Activated naive CD4-positive, alpha-beta T cell treated with anti-CD3 and anti-CD28 coated beads, Interleukin-2, amount 50 U/mL, for 16 hours (primary cell): ENCODE data around the gene UFC1.
"Not testable (repeated sequence)": the region's sequence is repeated elsewhere in the genome, so short reads cannot be mapped to it uniquely, and the experiment has no call there.

Experiments used
- DNase-seq: peaks from one replicate; pipeline ENCODE4 v3.0.0-alpha.2; 2020

The UFC1 gene

GRCh38 chr1:161153682-161154337, at the start of gene UFC1:
Gene UFC1, plus strand, starts transcription at chr1:161153978. Its CDS starts 20 bp downstream, at chr1:161153998.
- peak; percentile 79 for DNase-seq

DNA sequence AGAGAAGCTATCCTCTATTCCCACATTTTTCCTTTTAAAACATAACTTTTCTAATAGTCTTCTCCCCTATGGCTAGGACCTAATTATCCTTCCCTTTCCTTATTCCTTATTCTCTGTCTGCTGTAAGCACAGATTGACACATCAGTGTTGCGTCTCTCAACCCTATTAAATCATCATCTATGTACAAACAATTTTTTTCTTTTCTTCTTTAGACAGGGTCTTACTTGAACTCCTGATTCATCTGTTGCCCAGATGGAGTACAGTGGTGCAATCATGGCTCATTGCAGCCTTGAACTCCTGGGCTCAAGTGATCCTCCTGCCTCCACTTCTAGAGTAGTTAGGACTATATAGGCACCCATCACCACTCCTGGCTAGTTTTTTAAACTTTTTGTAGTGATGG, 47.3 kb upstream of the UFC1 start:
- no peak for DNase-seq

GRCh38 chr1:161111117-161111516, 42.7 kb upstream of the UFC1 start:
- DNase-seq, result no peak

DNA sequence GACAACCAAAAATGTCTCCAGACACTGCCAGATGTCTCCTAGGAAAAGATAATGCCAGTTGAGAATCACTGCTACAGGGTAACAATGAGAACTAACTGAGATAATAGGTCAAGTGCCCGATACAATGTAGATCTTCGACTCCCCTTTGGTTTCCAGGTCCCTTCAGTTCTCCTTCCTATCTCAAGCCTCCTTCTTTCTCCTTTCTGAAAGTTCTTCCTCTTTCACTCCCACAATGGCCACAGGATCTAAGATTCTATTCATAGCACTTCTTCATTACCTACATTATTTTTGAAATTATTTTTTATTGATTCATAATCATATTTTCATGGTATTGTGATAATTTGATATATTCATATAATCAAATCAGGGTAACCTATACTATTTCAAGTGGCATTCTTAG, 42.3 kb upstream of the UFC1 start:
- DNase-seq, result no peak

- no peak for DNase-seq
These were observed 39.9 kb upstream of the UFC1 start for GRCh38 chr1:161113915-161114314.

GRCh38 chr1:161114556-161114955, 39.2 kb upstream of the UFC1 start:
- DNase-seq, result no peak

GRCh38 chr1:161115132-161115711, 38.6 kb upstream of the UFC1 start:
- DNase-seq, result peak; percentile 32

- DNase-seq, result not testable (repeated sequence)
These were observed 37.8 kb upstream of the UFC1 start for GRCh38 chr1:161115961-161116360.

GRCh38 chr1:161117759-161118581, 35.8 kb upstream of the UFC1 start, which contains the start of the genes NIT1 and PFDN2:
Gene NIT1, plus strand, starts transcription at chr1:161118105. Its CDS starts 72 bp downstream, at chr1:161118177.
Gene PFDN2, minus strand, starts transcription at chr1:161118037. Its CDS starts 11 bp downstream, at chr1:161118026.
- DNase-seq, result peak; percentile 89

DNA sequence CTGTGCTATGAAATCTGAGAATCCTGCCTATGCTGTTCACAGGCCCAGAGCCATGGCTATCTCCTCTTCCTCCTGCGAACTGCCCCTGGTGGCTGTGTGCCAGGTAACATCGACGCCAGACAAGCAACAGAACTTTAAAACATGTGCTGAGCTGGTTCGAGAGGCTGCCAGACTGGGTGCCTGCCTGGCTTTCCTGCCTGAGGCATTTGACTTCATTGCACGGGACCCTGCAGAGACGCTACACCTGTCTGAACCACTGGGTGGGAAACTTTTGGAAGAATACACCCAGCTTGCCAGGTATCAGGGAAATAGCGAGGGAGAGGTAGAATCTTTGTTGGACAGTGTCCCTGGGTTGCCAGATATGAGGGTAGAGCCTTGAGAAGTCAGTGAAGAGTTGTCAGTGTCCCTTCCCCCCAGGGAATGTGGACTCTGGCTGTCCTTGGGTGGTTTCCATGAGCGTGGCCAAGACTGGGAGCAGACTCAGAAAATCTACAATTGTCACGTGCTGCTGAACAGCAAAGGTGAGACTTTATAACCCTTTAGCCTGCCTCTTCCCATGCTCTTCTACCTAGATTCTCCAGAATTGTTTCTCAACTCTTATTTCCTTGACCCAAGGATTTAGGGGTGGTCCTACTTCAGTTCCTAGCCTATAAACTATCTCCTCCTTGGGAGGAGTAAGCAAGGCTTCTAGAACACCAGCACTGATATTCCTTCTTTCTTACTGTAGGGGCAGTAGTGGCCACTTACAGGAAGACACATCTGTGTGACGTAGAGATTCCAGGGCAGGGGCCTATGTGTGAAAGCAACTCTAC, 34.5 kb upstream of the UFC1 start:
- DNase-seq, result peak; percentile 79

DNA sequence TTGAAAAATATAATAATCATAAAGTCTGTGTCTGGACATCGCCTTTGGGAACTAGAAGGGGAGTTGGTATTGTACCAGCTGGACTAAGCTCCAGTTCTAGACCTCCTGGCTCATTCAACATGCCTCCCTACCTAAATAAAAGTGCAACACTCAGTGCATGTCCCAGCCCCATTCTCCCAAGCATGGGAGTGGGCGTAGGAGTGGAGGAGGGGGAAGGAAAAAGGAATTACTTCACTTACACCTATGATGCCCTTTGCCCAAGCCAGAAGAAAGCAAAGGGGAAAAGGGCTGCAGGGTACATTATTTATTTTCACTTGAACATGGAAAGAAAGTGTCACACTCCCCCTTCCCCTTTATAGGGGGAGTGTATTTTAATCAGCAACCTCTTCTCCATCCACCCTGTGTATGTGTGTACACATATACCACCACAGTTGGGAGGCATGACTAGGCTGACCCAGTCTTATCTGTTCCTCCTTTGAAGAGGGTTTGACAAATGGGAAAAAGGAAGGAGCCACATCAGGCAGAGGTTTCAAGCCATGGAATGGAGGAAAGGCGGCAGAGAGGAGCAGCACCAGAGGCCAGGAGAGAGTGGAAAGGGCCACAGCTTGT, 32.6 kb upstream of the UFC1 start:
- DNase-seq, result no peak

GRCh38 chr1:161121834-161122233, 31.9 kb upstream of the UFC1 start:
- DNase-seq, result no peak

GRCh38 chr1:161122967-161123366, 30.8 kb upstream of the UFC1 start:
- no peak for DNase-seq

GRCh38 chr1:161127649-161128048, 26.1 kb upstream of the UFC1 start:
- DNase-seq, result no peak

DNA sequence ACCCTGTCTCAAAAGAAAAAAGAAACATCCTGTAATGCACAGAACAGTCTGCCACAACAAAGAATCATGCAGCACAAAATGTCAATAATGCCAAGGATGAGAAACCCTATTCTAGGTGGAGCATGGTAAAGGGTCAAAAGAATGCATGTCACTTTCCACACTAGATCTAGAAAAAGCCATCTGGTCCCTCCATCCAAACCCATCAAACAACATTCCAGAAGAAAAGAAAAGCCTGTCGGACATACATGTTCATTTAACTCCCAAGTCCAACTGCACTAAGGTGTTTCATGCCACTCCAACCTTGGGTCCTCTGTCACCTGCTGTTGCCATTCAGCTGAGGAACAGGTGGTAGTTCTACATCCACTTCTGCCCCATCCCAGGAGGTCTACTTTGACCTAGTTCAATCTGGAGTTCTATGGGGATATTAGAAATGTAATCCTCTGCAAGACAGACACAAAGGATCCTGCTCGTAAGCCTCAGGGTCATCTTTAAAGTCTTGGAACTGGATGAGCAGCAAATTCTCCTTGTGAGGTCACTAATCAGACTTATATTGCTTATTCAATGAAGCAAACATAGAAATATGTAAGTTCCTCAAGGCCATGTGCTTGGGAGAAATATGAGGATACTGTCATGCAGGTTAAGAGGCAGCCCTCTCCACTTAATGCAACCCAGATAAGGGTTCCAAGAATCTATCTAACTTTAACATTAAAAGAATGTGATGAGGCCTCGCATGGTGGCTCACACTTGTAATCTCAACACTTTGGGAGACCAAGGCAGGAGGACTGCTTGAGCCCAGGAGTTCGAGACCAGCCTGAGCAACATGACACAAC, 25.0 kb upstream of the UFC1 start:
- DNase-seq, result no peak

- DNase-seq, result no peak
These were observed 23.5 kb upstream of the UFC1 start for GRCh38 chr1:161130266-161130665.

GRCh38 chr1:161131523-161132409, 22.0 kb upstream of the UFC1 start:
- DNase-seq, result no peak

DNA sequence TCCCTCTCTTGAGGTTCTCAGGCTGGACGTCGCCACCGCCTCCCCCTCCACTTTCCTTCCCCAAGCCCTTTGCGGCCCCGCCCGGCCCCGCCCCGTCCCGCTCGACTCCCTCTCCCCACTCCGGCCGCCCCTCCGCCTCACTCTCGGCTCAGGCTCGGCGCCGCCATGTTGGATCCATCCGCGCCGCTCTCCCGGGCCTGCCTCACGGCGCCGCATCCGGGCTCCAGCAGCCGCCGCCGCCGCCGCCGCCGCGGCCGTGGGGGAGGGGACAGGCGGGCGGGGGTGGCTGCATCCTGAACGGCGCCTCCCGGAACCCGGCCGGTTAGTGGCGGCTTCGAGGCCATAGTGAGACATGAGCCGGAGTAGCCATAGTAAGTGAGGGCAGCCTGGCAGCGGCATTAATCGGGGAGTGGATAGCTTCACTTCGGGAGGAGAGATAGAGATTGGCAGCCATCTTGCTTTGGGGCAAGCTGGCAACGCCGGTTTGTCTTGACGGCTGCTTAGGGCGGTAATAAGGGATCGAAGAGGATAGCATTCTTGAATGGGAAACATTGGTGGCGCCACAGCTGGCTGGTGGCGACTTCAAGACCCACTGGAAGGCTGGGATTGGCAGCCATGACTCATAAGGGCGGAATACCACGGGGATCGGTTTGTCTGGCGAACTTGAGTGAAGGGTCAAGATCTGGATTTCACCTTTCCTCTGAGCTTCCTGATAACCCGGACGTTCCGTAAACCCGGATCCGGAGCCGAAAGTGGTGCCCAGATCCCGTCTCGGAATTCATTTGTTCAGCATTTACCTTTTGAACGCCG, 21.2 kb upstream of the UFC1 start, which contains the start of gene DEDD:
Gene DEDD, minus strand, starts transcription at position 258 of the 810 bp plus-strand sequence. CDS start 8,205 bp downstream, outside the sequence.
- DNase-seq, result peak; percentile 91

DNA sequence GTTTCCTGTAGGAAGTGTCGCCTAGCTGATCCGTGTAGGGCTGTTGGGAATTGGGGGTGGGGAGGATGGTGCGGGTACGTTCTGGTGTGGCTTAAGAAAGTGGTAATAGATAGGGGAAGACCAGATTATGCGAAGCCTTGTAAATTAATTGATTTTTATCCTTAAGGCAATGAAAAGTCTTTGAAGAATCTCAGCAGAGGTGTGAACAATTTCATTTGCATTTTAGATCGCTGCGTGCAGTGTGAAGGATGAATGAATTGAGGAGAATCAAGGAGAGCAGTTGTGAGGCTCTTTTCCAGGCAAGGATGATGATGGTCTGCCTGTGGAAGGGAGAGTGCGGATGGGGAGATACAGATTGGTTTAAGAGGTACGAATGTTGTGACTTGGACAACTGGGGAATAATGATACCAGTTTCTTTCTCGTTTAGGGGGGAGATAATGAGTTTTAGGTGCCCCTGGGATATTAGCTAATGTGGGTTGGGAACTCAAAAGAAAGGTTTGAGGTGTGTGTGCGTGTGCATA, 20.5 kb upstream of the UFC1 start:
- no peak for DNase-seq
